Liver (tissue), 3 donors: ENCODE measurements around the gene RFNG.

Experiments used
- EGR1 ChIP-seq, 2 donors: IDR thresholded peaks; 2 replicates each; pipeline ENCODE4 v1.6.1; 2016 to 2018; ENCODE audit warnings: antibody characterized with exemption in 2 of 2, low read depth in 2 of 2
- GABPA ChIP-seq, 2 donors: IDR thresholded peaks in 1 of 2; conservative IDR thresholded peaks in 1 of 2; 2 replicates each; pipeline ENCODE4 v1.6.1; 2016; ENCODE audit warnings: antibody characterized with exemption in 2 of 2, mild to moderate bottlenecking in 1 of 2, moderate library complexity in 1 of 2
- HNF4G ChIP-seq: IDR thresholded peaks from 2 replicates; pipeline ENCODE4 v1.6.1; 2016; ENCODE audit warnings: antibody characterized with exemption
- RXRA ChIP-seq, 2 donors: IDR thresholded peaks; 2 replicates each; pipeline ENCODE4 v1.6.1; 2017 to 2018; ENCODE audit warnings: antibody characterized with exemption in 2 of 2, mild to moderate bottlenecking in 1 of 2
- SP1 ChIP-seq: IDR thresholded peaks from 2 replicates; pipeline ENCODE4 v1.6.1; 2018; ENCODE audit warnings: antibody characterized with exemption, mild to moderate bottlenecking
- TAF1 ChIP-seq: conservative IDR thresholded peaks from 2 replicates; pipeline ENCODE4 v1.6.1; 2016; ENCODE audit warnings: antibody characterized with exemption, mild to moderate bottlenecking
- YY1 ChIP-seq: IDR thresholded peaks from 2 replicates; pipeline ENCODE4 v1.6.1; 2016; ENCODE audit warnings: antibody characterized with exemption, mild to moderate bottlenecking
- TF ChIP-seq, protein P1 (sequence below): fragments of 150-350 bp; IDR thresholded peaks from 2 replicates; pipeline ENCODE4 v1.5.1; 2017; ENCODE audit warnings: improper control_type of control experiment, low read depth, low read length; ENCODE audit not compliant: missing input control
- TF ChIP-seq, protein P2 (sequence below): IDR thresholded peaks from 2 replicates; pipeline ENCODE4 v1.6.1; 2016; ENCODE audit warnings: antibody characterized with exemption
- TF ChIP-seq, protein P3 (sequence below): IDR thresholded peaks from 2 replicates; pipeline ENCODE4 v1.6.1; 2016; ENCODE audit warnings: antibody characterized with exemption
- donor health status: healthy.
- donor health status: healthy.

DNA sequence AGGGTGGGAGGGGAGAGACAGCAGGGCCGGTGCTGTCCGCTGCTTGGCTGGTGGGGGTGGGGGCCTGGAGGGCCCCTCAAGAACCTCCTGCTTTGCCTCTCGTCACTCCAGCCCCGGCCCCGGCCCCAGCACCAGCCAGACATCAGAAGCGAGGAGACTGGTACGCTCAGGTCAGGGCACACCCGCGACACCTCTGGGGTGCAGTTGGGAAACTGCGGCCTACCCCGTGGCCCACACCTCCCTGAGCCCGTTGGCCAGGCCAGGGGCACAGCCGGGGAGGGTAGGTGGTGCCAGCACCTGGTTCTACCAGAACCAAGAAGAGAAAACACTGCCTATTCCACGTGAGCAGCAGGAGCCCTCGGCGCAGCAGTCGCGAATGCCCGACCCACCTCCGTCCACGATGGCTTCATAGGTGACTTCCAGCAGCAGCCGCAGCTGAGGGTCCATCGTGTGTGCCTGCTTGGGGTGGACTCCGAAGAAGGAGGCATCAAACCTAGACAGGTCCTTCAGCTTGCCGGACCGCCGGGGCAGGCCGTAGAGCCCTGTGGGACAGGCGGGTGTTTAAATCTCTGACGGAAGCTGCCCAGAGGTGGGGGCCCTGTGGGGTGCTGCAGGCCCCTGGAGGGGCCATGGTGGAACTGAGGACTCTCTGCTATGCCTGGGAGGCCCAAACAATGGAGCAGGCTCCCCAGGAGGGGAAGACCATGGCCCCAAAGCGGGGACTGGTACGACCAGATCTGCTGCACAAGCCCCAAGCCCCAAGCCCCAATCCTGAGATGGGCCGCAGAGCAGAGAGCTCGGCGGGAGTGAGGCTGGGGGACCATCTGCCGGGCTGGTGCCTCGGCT lies 43.5 kb upstream of the RFNG start:
- TF ChIP-seq, protein P1, sequence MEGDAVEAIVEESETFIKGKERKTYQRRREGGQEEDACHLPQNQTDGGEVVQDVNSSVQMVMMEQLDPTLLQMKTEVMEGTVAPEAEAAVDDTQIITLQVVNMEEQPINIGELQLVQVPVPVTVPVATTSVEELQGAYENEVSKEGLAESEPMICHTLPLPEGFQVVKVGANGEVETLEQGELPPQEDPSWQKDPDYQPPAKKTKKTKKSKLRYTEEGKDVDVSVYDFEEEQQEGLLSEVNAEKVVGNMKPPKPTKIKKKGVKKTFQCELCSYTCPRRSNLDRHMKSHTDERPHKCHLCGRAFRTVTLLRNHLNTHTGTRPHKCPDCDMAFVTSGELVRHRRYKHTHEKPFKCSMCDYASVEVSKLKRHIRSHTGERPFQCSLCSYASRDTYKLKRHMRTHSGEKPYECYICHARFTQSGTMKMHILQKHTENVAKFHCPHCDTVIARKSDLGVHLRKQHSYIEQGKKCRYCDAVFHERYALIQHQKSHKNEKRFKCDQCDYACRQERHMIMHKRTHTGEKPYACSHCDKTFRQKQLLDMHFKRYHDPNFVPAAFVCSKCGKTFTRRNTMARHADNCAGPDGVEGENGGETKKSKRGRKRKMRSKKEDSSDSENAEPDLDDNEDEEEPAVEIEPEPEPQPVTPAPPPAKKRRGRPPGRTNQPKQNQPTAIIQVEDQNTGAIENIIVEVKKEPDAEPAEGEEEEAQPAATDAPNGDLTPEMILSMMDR, result no peak
- TF ChIP-seq GABPA (IDR thresholded peaks at IDR 0.05 in 1 of 2, conservative IDR thresholded peaks at IDR 0.05 in 1 of 2) (no peak), TAF1 (no peak), SP1 (no peak), YY1 (no peak), EGR1 (IDR thresholded peaks at IDR 0.05; ENCODE audit: low read depth in 2 of 2) (no peak), RXRA (IDR thresholded peaks at IDR 0.05) (no peak), HNF4G (no peak)
- TF ChIP-seq, protein P2, sequence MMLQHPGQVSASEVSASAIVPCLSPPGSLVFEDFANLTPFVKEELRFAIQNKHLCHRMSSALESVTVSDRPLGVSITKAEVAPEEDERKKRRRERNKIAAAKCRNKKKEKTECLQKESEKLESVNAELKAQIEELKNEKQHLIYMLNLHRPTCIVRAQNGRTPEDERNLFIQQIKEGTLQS, result no peak
- TF ChIP-seq, protein P3, sequence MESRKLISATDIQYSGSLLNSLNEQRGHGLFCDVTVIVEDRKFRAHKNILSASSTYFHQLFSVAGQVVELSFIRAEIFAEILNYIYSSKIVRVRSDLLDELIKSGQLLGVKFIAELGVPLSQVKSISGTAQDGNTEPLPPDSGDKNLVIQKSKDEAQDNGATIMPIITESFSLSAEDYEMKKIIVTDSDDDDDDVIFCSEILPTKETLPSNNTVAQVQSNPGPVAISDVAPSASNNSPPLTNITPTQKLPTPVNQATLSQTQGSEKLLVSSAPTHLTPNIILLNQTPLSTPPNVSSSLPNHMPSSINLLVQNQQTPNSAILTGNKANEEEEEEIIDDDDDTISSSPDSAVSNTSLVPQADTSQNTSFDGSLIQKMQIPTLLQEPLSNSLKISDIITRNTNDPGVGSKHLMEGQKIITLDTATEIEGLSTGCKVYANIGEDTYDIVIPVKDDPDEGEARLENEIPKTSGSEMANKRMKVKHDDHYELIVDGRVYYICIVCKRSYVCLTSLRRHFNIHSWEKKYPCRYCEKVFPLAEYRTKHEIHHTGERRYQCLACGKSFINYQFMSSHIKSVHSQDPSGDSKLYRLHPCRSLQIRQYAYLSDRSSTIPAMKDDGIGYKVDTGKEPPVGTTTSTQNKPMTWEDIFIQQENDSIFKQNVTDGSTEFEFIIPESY, result no peak
